H9 (cell line): Measurements from ENCODE around the gene GRID1. TPM values are rescaled to one million over a fixed set of nuclear protein-coding genes. Genes with fewer than 3 reads are reported as not detected.

ENCODE experiments used
- DNase-seq: peaks from one replicate; pipeline ENCODE4 v3.0.0-alpha.2; 2017
- H2AFZ ChIP-seq: one replicate; pipeline ENCODE4 v1.6.1; 2013; ENCODE audit warnings: mild to moderate bottlenecking, low read length, control low read depth, moderate library complexity
- H2AK5ac ChIP-seq: 2 replicates; pipeline ENCODE4 v1.6.1; 2013; ENCODE audit warnings: low read length, control low read depth, mixed read lengths; ENCODE audit not compliant: insufficient read length
- H2BK120ac ChIP-seq: one replicate; pipeline ENCODE4 v1.6.1; 2013; ENCODE audit warnings: low read depth, mild to moderate bottlenecking, low read length, control low read depth, inconsistent platforms; ENCODE audit not compliant: poor library complexity, severe bottlenecking
- H2BK12ac ChIP-seq: 2 replicates; pipeline ENCODE4 v1.6.1; 2013; ENCODE audit warnings: low read length, control low read depth, mixed read lengths, low read depth; ENCODE audit not compliant: insufficient read length
- H2BK15ac ChIP-seq: 2 replicates; pipeline ENCODE4 v1.6.1; 2013; ENCODE audit warnings: low read depth, low read length, control low read depth
- H2BK20ac ChIP-seq: one replicate; pipeline ENCODE4 v1.6.1; 2013; ENCODE audit warnings: low read depth, mild to moderate bottlenecking, low read length, control low read depth, inconsistent platforms; ENCODE audit not compliant: poor library complexity, severe bottlenecking
- H2BK5ac ChIP-seq: 2 replicates; pipeline ENCODE4 v1.6.1; 2013; ENCODE audit warnings: low read length, control low read depth, mixed read lengths; ENCODE audit not compliant: insufficient read length
- H3K14ac ChIP-seq: 2 replicates; pipeline ENCODE4 v1.6.1; 2013; ENCODE audit warnings: low read length, control low read depth; ENCODE audit not compliant: insufficient read depth
- H3K18ac ChIP-seq: 2 replicates; pipeline ENCODE4 v1.6.1; 2013; ENCODE audit warnings: low read depth, mild to moderate bottlenecking, mixed read lengths, low read length, control low read depth; ENCODE audit not compliant: insufficient read length
- H3K23ac ChIP-seq: 2 replicates; pipeline ENCODE4 v1.6.1; 2013; ENCODE audit warnings: low read length, control low read depth, mixed read lengths, low read depth; ENCODE audit not compliant: insufficient read length
- H3K23me2 ChIP-seq: 2 replicates; pipeline ENCODE4 v1.6.1; 2013; ENCODE audit warnings: low read depth, mild to moderate bottlenecking, mixed read lengths, low read length, control low read depth; ENCODE audit not compliant: insufficient read length, poor library complexity, severe bottlenecking
- H3K27ac ChIP-seq: 2 replicates; pipeline ENCODE4 v1.5.1; 2013; ENCODE audit warnings: low read length, control low read depth, mixed read lengths, low read depth; ENCODE audit not compliant: insufficient read length
- H3K27me3 ChIP-seq: 2 replicates; pipeline ENCODE4 v1.6.1; 2013; ENCODE audit warnings: low read length, control low read depth, inconsistent platforms; ENCODE audit not compliant: insufficient read depth
- H3K4ac ChIP-seq: 2 replicates; pipeline ENCODE4 v1.6.1; 2013; ENCODE audit warnings: low read depth, mild to moderate bottlenecking, control low read depth, inconsistent platforms, low read length, moderate library complexity
- H3K4me1 ChIP-seq: 2 replicates; pipeline ENCODE4 v1.6.1; 2013; ENCODE audit warnings: low read length, control low read depth, inconsistent platforms; ENCODE audit not compliant: insufficient read depth
- H3K4me2 ChIP-seq: 2 replicates; pipeline ENCODE4 v1.6.1; 2013; ENCODE audit warnings: low read length, control low read depth, mixed read lengths; ENCODE audit not compliant: insufficient read length, insufficient read depth
- H3K56ac ChIP-seq: 2 replicates; pipeline ENCODE4 v1.6.1; 2013; ENCODE audit warnings: low read depth, mild to moderate bottlenecking, mixed read lengths, low read length, control low read depth; ENCODE audit not compliant: insufficient read length
- H3K79me1 ChIP-seq: 2 replicates; pipeline ENCODE4 v1.6.1; 2013; ENCODE audit warnings: low read depth, mild to moderate bottlenecking, moderate library complexity, low read length, control low read depth, inconsistent platforms; ENCODE audit not compliant: insufficient read depth, poor library complexity, severe bottlenecking
- H3K79me2 ChIP-seq: 2 replicates; pipeline ENCODE4 v1.6.1; 2013; ENCODE audit warnings: low read length, control low read depth, inconsistent platforms; ENCODE audit not compliant: insufficient read depth
- H3K9ac ChIP-seq: 2 replicates; pipeline ENCODE4 v1.6.1; 2013; ENCODE audit warnings: low read length, control low read depth, mixed read lengths; ENCODE audit not compliant: insufficient read length; ENCODE audit errors: extremely low read depth
- H3K9me3 ChIP-seq: one replicate; pipeline ENCODE4 v1.6.1; 2013; ENCODE audit warnings: low read depth, low read length, inconsistent platforms; ENCODE audit not compliant: control insufficient read depth
- H3T11ph ChIP-seq: one replicate; pipeline ENCODE4 v1.6.1; 2013; ENCODE audit warnings: mild to moderate bottlenecking, low read length, control low read depth, inconsistent platforms
- H4K20me1 ChIP-seq: one replicate; pipeline ENCODE4 v1.6.1; 2013; ENCODE audit not compliant: control insufficient read depth, insufficient read length, insufficient read depth
- H4K5ac ChIP-seq: 2 replicates; pipeline ENCODE4 v1.6.1; 2013; ENCODE audit warnings: low read depth, mild to moderate bottlenecking, mixed read lengths, low read length, control low read depth; ENCODE audit not compliant: insufficient read length
- H4K8ac ChIP-seq: replicated peaks from 2 replicates; pipeline ENCODE4 v1.6.1; 2013; ENCODE audit warnings: low read length, control low read depth, mixed read lengths, low read depth; ENCODE audit not compliant: insufficient read length
- H4K91ac ChIP-seq: 2 replicates; pipeline ENCODE4 v1.6.1; 2013; ENCODE audit warnings: low read depth, mild to moderate bottlenecking, moderate library complexity, mixed read lengths, low read length, control low read depth; ENCODE audit not compliant: insufficient read length
- H3K27ac Mint-ChIP-seq, 3 experiments: 2 replicates in 2 of 3; 3 replicates in 1 of 3; pipeline ENCODE4 v1.8.0; 2020 to 2021; ENCODE audit warnings: mixed read lengths in 3 of 3, mild to moderate bottlenecking in 1 of 3, moderate library complexity in 1 of 3
- H3K27me3 Mint-ChIP-seq: 2 replicates; pipeline ENCODE4 v1.8.0; 2021; ENCODE audit warnings: low read depth, mild to moderate bottlenecking, moderate library complexity, mixed read lengths
- H3K36me3 Mint-ChIP-seq, 3 experiments: 2 replicates in 2 of 3; 3 replicates in 1 of 3; pipeline ENCODE4 v1.8.0; 2020 to 2021; ENCODE audit warnings: low read depth in 3 of 3, mixed read lengths in 3 of 3; ENCODE audit not compliant: insufficient read depth in 1 of 3
- H3K4me1 Mint-ChIP-seq, 2 experiments: 2 replicates each; pipeline ENCODE4 v1.8.0; 2020; ENCODE audit warnings: mixed read lengths in 2 of 2
- H3K4me3 Mint-ChIP-seq, 2 experiments: 2 replicates in 1 of 2; 3 replicates in 1 of 2; pipeline ENCODE4 v1.8.0; 2020 to 2021; ENCODE audit warnings: mild to moderate bottlenecking in 2 of 2, mixed read lengths in 2 of 2, moderate library complexity in 1 of 2
- H3K9me3 Mint-ChIP-seq, 2 experiments: 2 replicates in 1 of 2; 3 replicates in 1 of 2; pipeline ENCODE4 v1.8.0; 2020; ENCODE audit warnings: mild to moderate bottlenecking in 2 of 2, mixed read lengths in 2 of 2, moderate library complexity in 1 of 2
- CTCF ChIP-seq: fragments of 200-600 bp; sonication (generic); conservative IDR thresholded peaks from 3 replicates; pipeline ENCODE4 v1.8.0; 2021; ENCODE audit warnings: antibody characterized with exemption, mild to moderate bottlenecking
- WGBS: extraction: QIAGEN DNeasy Blood & Tissue Kit; methylation state at CpG from one replicate; pipeline ENCODE4 v1.1.7; 2013; ENCODE audit warnings: missing lambda C conversion rate, low lambda C conversion rate, mixed read lengths; ENCODE audit not compliant: insufficient read length; ENCODE audit errors: extremely low coverage; 5-methylcytosine and 5-hydroxymethylcytosine counted together
- total RNA-seq: library from RNA; stranded (reverse); gene quantifications from 2 replicates; pipeline ENCODE4 v1.2.1, GENCODE V29; 2021

GRID1 gene
- total RNA-seq, 1 experiment from 2014 or later: 0.35 TPM

GRCh38 chr10:86078639-86079035 is 288.0 kb downstream of the GRID1 start:
- no CpG with 5 or more reads among the region's 5 CpGs for WGBS
- Histone ChIP-seq H3K9me3 (no peaks in the 10 kb centered on the region), H3T11ph (no peak overlapping the region), H4K8ac (no peak overlapping the region), H3K23ac (no peak overlapping the region), H3K27me3 (no peaks in the 10 kb centered on the region), H4K91ac (no peak overlapping the region), H3K79me1 (no peaks in the 10 kb centered on the region), H2AK5ac (no peak overlapping the region), H2BK120ac (no peak overlapping the region), H3K9ac (no peak overlapping the region), H4K5ac (no peak overlapping the region), H3K56ac (no peak overlapping the region), H3K4me1 (no peaks in the 10 kb centered on the region), H3K23me2 (no peaks in the 10 kb centered on the region), H2BK20ac (no peak overlapping the region), H2AFZ (no peak overlapping the region), H2BK15ac (no peak overlapping the region), H3K4ac (no peak overlapping the region), H2BK5ac (no peak overlapping the region), H4K20me1 (no peaks in the 10 kb centered on the region), H2BK12ac (no peak overlapping the region), H3K18ac (no peak overlapping the region), H3K14ac (no peak overlapping the region; the same call in 1 of the 2 replicates), H3K4me2 (no peak overlapping the region), H3K27ac (no peak overlapping the region), H3K79me2 (no peaks in the 10 kb centered on the region)
- TF ChIP-seq CTCF: no peak
- H3K4me3 Mint-ChIP-seq: no peak overlapping the region
- H3K27ac Mint-ChIP-seq: peak overlapping the region in 1 of 3 experiments; percentile 8; a peak in 1 of 7 replicates
- DNase-seq: no peak
- H3K36me3 Mint-ChIP-seq: no peaks in the 10 kb centered on the region; a peak in 1 of 7 replicates
- H3K9me3 Mint-ChIP-seq: no peaks in the 10 kb centered on the region; a peak in 1 of 5 replicates
- peaks cover 6% of the 10 kb centered on the region; the same call in 1 of the 2 replicates for H3K27me3 Mint-ChIP-seq
- H3K4me1 Mint-ChIP-seq: peaks cover 16% of the 10 kb centered on the region in 2 experiments
